Glomerular visceral epithelial cell (primary cell): ENCODE measurements around the gene RGP1.

Experiments
- DNase-seq: peaks from one replicate; pipeline ENCODE4 v3.0.0-alpha.2; 2016; ENCODE audit errors: extremely low spot score

Gene RGP1, protein sequence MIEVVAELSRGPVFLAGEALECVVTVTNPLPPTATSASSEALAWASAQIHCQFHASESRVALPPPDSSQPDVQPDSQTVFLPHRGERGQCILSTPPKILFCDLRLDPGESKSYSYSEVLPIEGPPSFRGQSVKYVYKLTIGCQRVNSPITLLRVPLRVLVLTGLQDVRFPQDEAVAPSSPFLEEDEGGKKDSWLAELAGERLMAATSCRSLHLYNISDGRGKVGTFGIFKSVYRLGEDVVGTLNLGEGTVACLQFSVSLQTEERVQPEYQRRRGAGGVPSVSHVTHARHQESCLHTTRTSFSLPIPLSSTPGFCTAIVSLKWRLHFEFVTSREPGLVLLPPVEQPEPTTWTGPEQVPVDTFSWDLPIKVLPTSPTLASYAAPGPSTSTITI

DNA sequence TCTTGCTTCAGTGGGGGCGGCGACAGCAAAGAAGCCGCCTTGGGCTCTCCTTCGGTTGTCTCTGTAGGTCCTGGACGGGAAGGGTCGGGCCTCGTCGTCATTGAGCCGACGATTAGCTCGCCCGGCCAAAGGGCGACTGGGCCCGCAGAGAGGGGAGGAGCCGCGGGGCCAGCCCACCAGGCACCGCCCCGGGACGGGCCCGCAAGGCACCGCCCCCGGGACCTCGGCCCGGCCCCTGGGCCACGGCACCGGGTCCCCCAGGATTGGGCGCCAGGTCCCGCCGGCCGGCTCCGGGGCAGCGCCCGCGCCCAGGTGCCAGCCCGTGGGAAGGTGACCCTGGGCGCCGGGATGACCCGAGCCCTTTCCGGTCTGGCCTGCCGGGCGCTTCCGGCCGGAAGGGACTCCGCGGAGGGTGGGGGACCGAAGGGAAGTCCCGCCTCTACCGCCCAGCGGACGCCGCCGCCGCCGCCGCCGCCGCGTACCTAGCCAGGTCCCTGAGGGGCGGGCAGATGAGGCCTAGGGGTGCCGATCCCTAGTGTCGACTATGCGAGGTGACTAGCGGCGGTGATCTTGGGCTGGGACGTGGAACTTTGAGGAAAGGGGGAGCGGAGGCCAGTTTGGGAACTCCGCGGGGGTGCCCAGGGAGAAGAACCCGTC lies at the start of gene RGP1, which contains the start of gene GBA2:
RGP1 (plus strand) TSS at position 430 of the 657 bp plus-strand sequence. CDS start 469 bp downstream, outside the sequence.
GBA2 (minus strand) TSS at position 371 of the 657 bp plus-strand sequence. CDS start 524 bp downstream, outside the sequence.
- DNase-seq = peak; percentile 84

- DNase-seq = no peak
Measured at GRCh38 chr9:35700031-35700430, 49.1 kb upstream of the RGP1 start.

GRCh38 chr9:35700942-35701341 lies 48.1 kb upstream of the RGP1 start:
- no peak for DNase-seq

DNA sequence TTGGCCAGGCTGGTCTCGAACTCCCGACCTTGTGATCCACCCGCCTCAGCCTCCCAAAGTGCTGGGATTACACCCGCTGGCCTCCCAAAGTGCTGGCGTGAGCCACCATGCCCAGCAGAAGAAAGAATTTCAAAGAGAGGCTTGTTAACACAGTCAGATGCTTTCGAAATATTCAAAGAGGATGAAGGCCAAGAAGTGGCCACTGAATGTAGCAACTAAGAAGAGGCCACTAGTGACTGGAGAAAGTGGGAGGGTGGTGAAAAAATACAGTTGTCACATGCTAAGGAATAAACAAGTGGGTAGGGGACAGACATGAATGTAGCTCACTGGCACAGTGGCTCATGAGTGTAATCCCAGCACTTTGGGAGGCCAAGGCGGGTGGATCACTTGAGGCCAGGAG lies 46.4 kb upstream of the RGP1 start:
- DNase-seq = no peak

DNA sequence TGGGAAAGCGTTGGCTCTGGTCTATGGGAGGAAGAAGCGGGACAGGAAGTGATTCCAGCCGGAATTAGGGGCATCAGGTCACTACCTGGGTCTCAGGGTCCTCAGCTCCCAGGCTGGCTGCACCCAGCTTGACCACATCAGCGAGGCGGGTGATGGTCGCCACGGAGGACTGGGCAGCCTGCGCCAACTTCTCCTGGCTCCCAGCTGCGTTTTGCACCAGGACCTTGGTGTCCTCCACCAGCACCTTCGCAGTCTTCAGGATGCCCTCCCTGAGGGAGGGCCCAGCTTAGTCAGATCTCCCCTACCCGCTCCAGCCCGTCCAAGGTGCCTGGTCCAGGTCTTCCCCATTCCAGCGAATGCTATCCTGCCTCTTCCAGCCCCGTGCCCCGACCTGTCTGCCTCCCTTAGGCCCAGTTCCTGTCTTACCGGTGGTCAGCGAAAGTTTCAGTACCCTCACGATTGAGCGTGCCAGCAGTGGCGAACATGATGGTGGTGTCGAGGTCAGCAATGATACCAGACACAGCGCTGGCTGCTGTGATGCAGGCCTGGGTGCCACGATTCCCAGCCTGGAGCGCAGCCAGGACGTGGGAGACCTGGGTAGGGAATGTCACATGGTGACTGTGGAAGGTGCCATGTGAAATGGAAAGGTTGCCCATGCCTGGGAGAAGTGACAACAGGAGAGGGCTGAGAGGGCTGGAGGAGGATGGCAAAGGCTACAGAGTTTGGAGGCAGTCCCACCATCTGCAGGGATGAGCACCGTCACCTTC lies 45.0 kb upstream of the RGP1 start:
- DNase-seq = no peak

GRCh38 chr9:35705372-35705771 lies 43.7 kb upstream of the RGP1 start:
- no peak for DNase-seq

GRCh38 chr9:35705836-35706430 lies 43.2 kb upstream of the RGP1 start:
- DNase-seq = no peak

GRCh38 chr9:35706951-35707350 lies 42.1 kb upstream of the RGP1 start:
- DNase-seq = no peak

DNA sequence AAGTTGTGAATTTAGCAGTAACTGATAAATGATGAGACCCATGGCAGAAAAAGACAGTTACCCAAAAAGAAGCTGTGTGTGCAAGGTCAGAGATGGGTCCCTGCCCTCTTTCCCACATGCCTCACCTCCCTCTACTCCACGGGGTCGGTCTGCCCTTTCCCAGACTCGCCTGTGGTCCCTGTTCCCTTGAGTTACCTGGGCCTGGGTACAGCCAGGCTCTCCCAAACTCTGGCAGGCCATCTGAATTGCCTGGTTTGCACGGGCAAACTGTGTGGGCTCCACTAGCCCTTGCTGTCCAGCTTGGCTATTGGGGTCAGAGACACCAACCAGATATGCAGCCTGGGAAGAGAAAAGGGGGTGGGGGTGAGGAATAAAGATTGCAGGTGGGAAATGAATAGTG lies 40.9 kb upstream of the RGP1 start:
- no peak for DNase-seq

- no peak for DNase-seq
Measured at GRCh38 chr9:35710818-35711500, 38.1 kb upstream of the RGP1 start.

- no peak for DNase-seq
Measured at GRCh38 chr9:35711501-35712428, 37.3 kb upstream of the RGP1 start.

- DNase-seq = no peak
Measured at GRCh38 chr9:35712762-35713400, 36.2 kb upstream of the RGP1 start.

GRCh38 chr9:35713578-35713977 lies 35.5 kb upstream of the RGP1 start:
- DNase-seq = no peak

- DNase-seq = no peak
Measured at GRCh38 chr9:35714123-35714522, 35.0 kb upstream of the RGP1 start.

GRCh38 chr9:35714579-35715252 lies 34.4 kb upstream of the RGP1 start:
- DNase-seq = no peak

DNA sequence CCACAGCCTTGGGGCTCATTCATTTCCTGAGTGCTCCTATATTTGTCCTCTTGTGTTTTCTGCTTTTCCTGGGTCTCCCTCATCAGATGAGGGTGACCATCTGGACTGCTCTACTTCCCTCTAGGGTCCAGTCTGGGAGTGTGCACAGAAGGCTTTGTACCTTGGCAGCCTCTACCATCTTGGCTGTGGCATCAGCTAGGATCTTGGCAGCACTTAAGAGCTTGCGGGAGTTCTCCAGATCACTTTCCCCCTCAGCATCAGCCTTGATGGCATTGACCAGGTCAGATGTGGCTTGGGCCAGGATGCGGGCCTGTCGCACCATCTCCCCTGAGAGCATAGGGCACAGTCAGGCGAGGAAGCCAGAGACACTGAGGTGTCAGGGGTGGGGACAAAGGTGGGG lies 32.9 kb upstream of the RGP1 start:
- DNase-seq = no peak

DNA sequence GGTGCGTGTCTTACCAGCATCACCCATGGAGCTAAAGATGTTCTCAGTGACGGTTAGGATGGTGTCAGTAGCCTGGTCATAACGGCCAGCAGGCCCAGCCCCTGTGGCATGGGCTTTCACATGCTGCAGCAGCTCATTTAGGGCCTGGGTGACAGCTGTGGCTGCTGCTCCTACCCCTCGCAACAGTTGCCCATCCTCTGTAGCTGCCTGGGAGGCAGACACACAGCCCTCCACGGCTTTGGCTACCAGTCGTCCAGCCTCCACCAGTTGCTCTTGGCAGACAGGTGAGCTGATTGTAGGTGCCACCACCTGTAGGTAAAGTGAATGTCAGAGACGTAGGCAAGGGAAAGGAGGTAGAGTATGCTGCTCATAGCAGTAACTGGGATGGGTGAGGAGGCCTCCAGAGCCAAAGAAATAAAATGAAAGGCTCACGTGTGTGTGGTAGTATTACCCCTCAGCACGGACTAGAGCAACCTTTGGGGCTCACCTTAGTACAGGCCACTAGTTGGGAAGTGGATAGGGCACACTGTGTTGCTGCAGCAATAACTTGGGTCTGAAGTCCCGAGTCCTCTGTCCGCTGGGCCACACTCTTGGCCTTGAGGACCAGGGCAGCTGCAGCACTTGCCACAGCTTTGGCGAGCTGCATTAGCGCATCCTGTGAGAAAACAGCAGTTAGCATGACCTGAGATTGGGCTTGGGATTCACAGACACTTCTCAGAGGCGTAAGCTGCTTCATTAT lies 31.8 kb upstream of the RGP1 start:
- no peak for DNase-seq

DNA sequence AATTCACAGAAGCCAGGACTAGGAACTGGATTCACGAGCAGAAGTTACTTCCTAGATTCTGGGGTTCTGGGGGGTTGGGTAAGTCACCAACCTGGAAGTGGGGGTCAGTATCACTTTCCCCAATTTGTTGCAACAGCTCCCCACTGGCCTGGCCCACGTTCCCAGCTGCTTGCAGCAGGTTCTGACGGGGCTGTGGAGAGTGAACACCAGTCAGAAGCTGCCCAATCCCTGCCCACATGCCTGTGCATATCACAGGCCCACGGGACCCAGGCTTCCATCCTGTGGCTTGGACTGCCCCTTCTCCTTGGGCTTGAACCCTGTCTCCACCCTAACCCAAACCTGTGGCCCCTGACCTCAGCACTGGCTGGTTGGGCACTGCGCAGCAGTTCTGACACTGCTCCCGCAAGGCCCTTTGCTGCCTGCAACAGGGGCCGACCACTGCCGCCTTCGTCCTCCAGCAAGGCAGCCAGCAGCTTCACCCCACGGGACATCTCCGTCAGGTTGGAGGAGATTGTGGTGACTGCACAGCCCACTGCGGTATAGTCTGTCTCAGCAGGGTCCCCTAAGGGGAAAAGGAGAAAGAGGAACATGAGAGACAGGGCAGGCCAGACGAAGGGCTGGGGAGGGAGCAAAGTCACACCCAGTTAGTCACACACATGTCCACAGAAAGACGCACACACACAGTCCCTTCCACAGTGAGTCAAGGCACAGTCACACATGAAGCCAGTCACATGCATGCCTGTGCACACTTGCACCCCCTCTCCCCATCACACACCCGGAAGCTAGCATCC lies 30.2 kb upstream of the RGP1 start:
- no peak for DNase-seq
